Measurements from ENCODE around the gene TMEM108. TPM values are rescaled to one million over a fixed set of nuclear protein-coding genes. Genes with fewer than 3 reads are reported as not detected.
"Not testable (repeated sequence)": the region's sequence is repeated elsewhere in the genome, so short reads cannot be mapped to it uniquely, and the experiment has no call there.

Gene TMEM108
- total RNA-seq, 2 experiments from 2014 or later = not detected

DNA sequence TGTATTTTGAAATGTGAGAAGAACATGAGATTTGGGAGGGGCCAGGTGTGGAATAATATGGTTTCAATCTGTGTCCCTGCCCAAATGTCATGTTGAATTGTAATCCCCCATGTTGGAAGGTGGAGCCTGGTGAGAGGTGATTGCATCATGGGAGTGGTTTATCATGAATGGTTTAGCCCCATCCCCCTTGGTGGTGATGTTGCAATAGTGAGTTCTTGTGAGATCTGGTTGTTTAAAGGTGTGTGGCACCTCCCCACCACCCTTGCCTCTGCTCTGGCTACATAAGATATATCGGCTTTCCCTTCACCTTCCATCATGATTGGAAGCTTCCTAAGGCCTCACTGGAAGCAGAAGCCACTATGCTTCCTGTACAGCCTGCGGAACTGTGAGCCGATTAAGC is 23.9 kb upstream of the TMEM108 start:
- no peaks in the 10 kb centered on the region for H3K9me2 ChIP-seq (ENCODE audit: insufficient read depth, low read length)
- H3K4me3 ChIP-seq (ENCODE audit: low read depth, low read length, poor library complexity, severe bottlenecking) = no peak overlapping the region
- no peak overlapping the region for H3K27ac ChIP-seq (ENCODE audit: low read depth, low read length, poor library complexity, severe bottlenecking)
- POLR2A ChIA-PET = no interaction called here
- intact Hi-C loops (cut with micrococcal nuclease; ENCODE audit: unreplicated experiment) = no loop called here
- no peak for TF ChIP-seq EZH2phosphoT487 (IDR thresholded peaks at IDR 0.05; ENCODE audit: borderline replicate concordance, low read depth, low read length)
- TF ChIP-seq, protein P1, sequence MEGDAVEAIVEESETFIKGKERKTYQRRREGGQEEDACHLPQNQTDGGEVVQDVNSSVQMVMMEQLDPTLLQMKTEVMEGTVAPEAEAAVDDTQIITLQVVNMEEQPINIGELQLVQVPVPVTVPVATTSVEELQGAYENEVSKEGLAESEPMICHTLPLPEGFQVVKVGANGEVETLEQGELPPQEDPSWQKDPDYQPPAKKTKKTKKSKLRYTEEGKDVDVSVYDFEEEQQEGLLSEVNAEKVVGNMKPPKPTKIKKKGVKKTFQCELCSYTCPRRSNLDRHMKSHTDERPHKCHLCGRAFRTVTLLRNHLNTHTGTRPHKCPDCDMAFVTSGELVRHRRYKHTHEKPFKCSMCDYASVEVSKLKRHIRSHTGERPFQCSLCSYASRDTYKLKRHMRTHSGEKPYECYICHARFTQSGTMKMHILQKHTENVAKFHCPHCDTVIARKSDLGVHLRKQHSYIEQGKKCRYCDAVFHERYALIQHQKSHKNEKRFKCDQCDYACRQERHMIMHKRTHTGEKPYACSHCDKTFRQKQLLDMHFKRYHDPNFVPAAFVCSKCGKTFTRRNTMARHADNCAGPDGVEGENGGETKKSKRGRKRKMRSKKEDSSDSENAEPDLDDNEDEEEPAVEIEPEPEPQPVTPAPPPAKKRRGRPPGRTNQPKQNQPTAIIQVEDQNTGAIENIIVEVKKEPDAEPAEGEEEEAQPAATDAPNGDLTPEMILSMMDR (conservative IDR thresholded peaks at IDR 0.05; ENCODE audit: low read length) = no peak
- no peaks in the 10 kb centered on the region for H3K4me1 ChIP-seq (ENCODE audit: insufficient read depth, low read length, poor library complexity, severe bottlenecking)
- BruUV-seq (replicated peaks) = no TSS peak
- CTCF ChIA-PET (ENCODE audit: unreplicated experiment) = no interaction called here
- H4K20me1 ChIP-seq (ENCODE audit: insufficient read depth, low read length) = no peaks in the 10 kb centered on the region
- DNase-seq (ENCODE audit: low spot score) = no peak
- no peaks in the 10 kb centered on the region for H3K9me3 ChIP-seq (ENCODE audit: low read length)
- H3K36me3 ChIP-seq (ENCODE audit: insufficient read depth, low read length) = no peaks in the 10 kb centered on the region
- H3K4me2 ChIP-seq (ENCODE audit: low read length) = no peak overlapping the region
- H2AFZ ChIP-seq (ENCODE audit: low read length) = no peak overlapping the region
- H3K79me2 ChIP-seq (ENCODE audit: insufficient read depth, low read depth, low read length) = no peaks in the 10 kb centered on the region

DNA sequence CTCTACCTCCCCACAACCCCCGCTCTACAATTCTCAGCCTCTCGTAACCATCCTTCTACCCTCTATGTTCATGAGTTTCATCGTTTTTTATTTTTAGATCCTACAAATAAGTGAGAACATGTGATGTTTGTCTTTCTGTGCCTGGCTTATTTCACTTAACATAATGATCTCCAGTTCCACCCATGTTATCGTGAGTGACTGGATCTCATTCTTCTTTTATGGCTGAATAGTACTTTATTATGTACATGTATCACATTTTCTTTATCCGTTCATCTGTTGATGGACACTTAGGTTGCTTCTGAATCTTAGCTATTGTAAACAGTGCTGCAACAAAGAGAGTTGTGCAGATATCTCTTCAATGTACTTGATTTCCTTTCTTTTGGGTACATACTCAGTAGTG is 22.6 kb upstream of the TMEM108 start:
- H3K27ac ChIP-seq (ENCODE audit: low read depth, low read length, poor library complexity, severe bottlenecking); CTCF ChIA-PET (ENCODE audit: unreplicated experiment); H3K36me3 ChIP-seq (ENCODE audit: insufficient read depth, low read length); H3K9me3 ChIP-seq (ENCODE audit: low read length); intact Hi-C loops (cut with micrococcal nuclease; ENCODE audit: unreplicated experiment); H3K9me2 ChIP-seq (ENCODE audit: insufficient read depth, low read length); BruUV-seq (replicated peaks); DNase-seq (ENCODE audit: low spot score); H3K79me2 ChIP-seq (ENCODE audit: insufficient read depth, low read depth, low read length); H3K4me3 ChIP-seq (ENCODE audit: low read depth, low read length, poor library complexity, severe bottlenecking); H2AFZ ChIP-seq (ENCODE audit: low read length); H4K20me1 ChIP-seq (ENCODE audit: insufficient read depth, low read length); H3K4me1 ChIP-seq (ENCODE audit: insufficient read depth, low read length, poor library complexity, severe bottlenecking); POLR2A ChIA-PET; H3K4me2 ChIP-seq (ENCODE audit: low read length): not testable (repeated sequence)

DNA sequence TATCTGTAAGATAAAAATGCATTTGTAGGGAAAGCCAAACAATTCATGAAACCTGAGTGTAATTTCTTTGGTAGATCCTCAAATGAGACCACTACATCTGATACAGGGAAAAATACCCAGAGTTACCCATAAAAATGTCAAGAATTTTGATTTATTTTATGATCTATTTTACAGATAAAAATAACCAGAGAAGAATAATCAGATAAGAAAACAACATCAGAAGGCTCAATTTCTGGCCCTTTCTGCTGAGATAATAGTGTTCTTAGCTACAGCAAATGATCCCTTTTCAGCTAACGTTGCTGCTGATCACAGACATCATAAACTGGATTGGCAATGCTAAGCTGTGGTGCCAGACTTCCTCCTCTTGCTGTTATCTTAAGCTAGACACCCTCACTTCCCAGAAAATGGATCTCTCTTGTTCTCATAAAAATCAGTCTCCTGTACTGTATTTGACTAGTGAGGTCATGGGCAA is 21.3 kb upstream of the TMEM108 start:
- Histone ChIP-seq H3K4me1 (ENCODE audit: insufficient read depth, low read length, poor library complexity, severe bottlenecking) (no peaks in the 10 kb centered on the region), H3K79me2 (ENCODE audit: insufficient read depth, low read depth, low read length) (no peaks in the 10 kb centered on the region), H3K9me2 (ENCODE audit: insufficient read depth, low read length) (no peaks in the 10 kb centered on the region), H2AFZ (ENCODE audit: low read length) (no peak overlapping the region), H3K27ac (ENCODE audit: low read depth, low read length, poor library complexity, severe bottlenecking) (no peak overlapping the region), H3K9me3 (ENCODE audit: low read length) (no peaks in the 10 kb centered on the region), H3K4me2 (ENCODE audit: low read length) (no peak overlapping the region), H3K36me3 (ENCODE audit: insufficient read depth, low read length) (no peaks in the 10 kb centered on the region), H4K20me1 (ENCODE audit: insufficient read depth, low read length) (no peaks in the 10 kb centered on the region), H3K4me3 (ENCODE audit: low read depth, low read length, poor library complexity, severe bottlenecking) (no peak overlapping the region)
- DNase-seq (ENCODE audit: low spot score) = no peak
- CTCF ChIA-PET (ENCODE audit: unreplicated experiment) = no interaction called here
- no peak for TF ChIP-seq EZH2phosphoT487 (IDR thresholded peaks at IDR 0.05; ENCODE audit: borderline replicate concordance, low read depth, low read length)
- TF ChIP-seq, protein P1 (conservative IDR thresholded peaks at IDR 0.05; ENCODE audit: low read length) = no peak
- intact Hi-C loops (cut with micrococcal nuclease; ENCODE audit: unreplicated experiment) = no loop called here
- POLR2A ChIA-PET = no interaction called here
- BruUV-seq (replicated peaks) = no TSS peak
